Liver (tissue), 3 donors: ENCODE results near the gene PRKACG.

Experiments used
- ATF3 ChIP-seq: IDR thresholded peaks from 2 replicates; pipeline ENCODE4 v1.6.1; 2016; ENCODE audit warnings: antibody characterized with exemption
- CTCF ChIP-seq: fragments of 150-350 bp; IDR thresholded peaks from 2 replicates; pipeline ENCODE4 v1.5.1; 2017; ENCODE audit warnings: improper control_type of control experiment, low read depth, low read length; ENCODE audit not compliant: missing input control
- FOXA1 ChIP-seq: IDR thresholded peaks from 2 replicates; pipeline ENCODE4 v1.6.1; 2016; ENCODE audit warnings: antibody characterized with exemption
- GABPA ChIP-seq, 2 donors: IDR thresholded peaks in 1 of 2; conservative IDR thresholded peaks in 1 of 2; 2 replicates each; pipeline ENCODE4 v1.6.1; 2016; ENCODE audit warnings: antibody characterized with exemption in 2 of 2, mild to moderate bottlenecking in 1 of 2, moderate library complexity in 1 of 2
- JUND ChIP-seq, 2 donors: IDR thresholded peaks; 2 replicates each; pipeline ENCODE4 v1.6.1; 2016; ENCODE audit warnings: antibody characterized with exemption in 2 of 2
- MAX ChIP-seq: IDR thresholded peaks from 2 replicates; pipeline ENCODE4 v1.6.1; 2016; ENCODE audit warnings: antibody characterized with exemption
- NR2F2 ChIP-seq: IDR thresholded peaks from 2 replicates; pipeline ENCODE4 v1.6.1; 2016; ENCODE audit warnings: antibody characterized with exemption
- RAD21 ChIP-seq, 2 donors: IDR thresholded peaks; 2 replicates each; pipeline ENCODE4 v1.6.1; 2016; ENCODE audit warnings: antibody characterized with exemption in 2 of 2, mild to moderate bottlenecking in 2 of 2
- REST ChIP-seq: IDR thresholded peaks from 2 replicates; pipeline ENCODE4 v1.6.1; 2016; ENCODE audit warnings: antibody characterized with exemption, mild to moderate bottlenecking
- SP1 ChIP-seq: IDR thresholded peaks from 2 replicates; pipeline ENCODE4 v1.6.1; 2018; ENCODE audit warnings: antibody characterized with exemption, mild to moderate bottlenecking
- TAF1 ChIP-seq: conservative IDR thresholded peaks from 2 replicates; pipeline ENCODE4 v1.6.1; 2016; ENCODE audit warnings: antibody characterized with exemption, mild to moderate bottlenecking
- YY1 ChIP-seq: IDR thresholded peaks from 2 replicates; pipeline ENCODE4 v1.6.1; 2016; ENCODE audit warnings: antibody characterized with exemption, mild to moderate bottlenecking
- donor health status: healthy.
- donor health status: healthy.

- TF ChIP-seq CTCF: no peak
- TF ChIP-seq SP1: no peak
- no peak for TF ChIP-seq YY1
- TF ChIP-seq MAX: no peak
- TF ChIP-seq TAF1: no peak
- TF ChIP-seq REST: no peak
- no peak for TF ChIP-seq ATF3
- no peak for TF ChIP-seq RAD21 (IDR thresholded peaks at IDR 0.05)
- no peak for TF ChIP-seq GABPA (IDR thresholded peaks at IDR 0.05 in 1 of 2, conservative IDR thresholded peaks at IDR 0.05 in 1 of 2)
- TF ChIP-seq JUND (IDR thresholded peaks at IDR 0.05): no peak
- TF ChIP-seq FOXA1: no peak
- TF ChIP-seq NR2F2: no peak
These were observed 20.2 kb upstream of the PRKACG start for GRCh38 chr9:69034071-69034470.
